GM12891 (cell line): Measurements from ENCODE around the gene IFI35.

Experiments used
- POLR2A ChIP-seq: IDR thresholded peaks from 2 replicates; pipeline ENCODE4 v1.6.1; 2011; ENCODE audit warnings: low read depth, low read length, control low read depth
- POLR2AphosphoS5 ChIP-seq: IDR thresholded peaks from 2 replicates; pipeline ENCODE4 v1.6.1; 2011; ENCODE audit warnings: low read depth, low read length, control low read depth

GRCh38 chr17:43019418-43019817 is 12.8 kb downstream of the IFI35 start:
- TF ChIP-seq POLR2AphosphoS5: no peak
- no peak for TF ChIP-seq POLR2A
